SK-N-MC (cell line): Measurements from ENCODE around the gene ST6GAL2.

Source experiments
- EZH2 ChIP-seq: fragments of 200-600 bp; sonication (generic); IDR thresholded peaks from one replicate; pipeline ENCODE4 v1.6.1; 2017; ENCODE audit warnings: antibody characterized with exemption
- FOXP2 ChIP-seq: optimal IDR thresholded peaks from 2 replicates; pipeline ENCODE3; 2011; ENCODE audit warnings: mild to moderate bottlenecking, moderate library complexity; ENCODE audit not compliant: insufficient read depth; ENCODE audit errors: extremely low read length, control extremely low read depth

DNA sequence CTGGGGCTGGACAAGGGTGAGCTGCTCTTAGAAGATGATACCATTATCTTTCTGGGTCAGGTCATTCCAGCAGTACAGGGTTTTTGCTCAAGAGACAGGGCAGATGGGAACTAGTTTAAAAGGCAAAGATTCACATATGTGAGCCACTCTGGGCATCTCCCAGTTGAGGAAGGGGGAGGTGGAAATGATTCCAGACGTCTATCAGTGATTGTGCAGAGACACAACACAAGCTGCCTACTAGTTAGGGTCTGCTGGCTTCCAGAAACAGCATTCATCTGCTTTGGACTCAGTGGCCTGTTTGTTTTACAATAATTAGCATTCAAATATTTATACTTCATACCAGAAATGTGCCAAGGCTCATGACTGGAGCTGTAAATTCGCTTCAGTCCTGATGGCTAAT, 32.3 kb downstream of the ST6GAL2 start:
- no peak for TF ChIP-seq EZH2
- no peak for TF ChIP-seq FOXP2
